Measurements from ENCODE around the gene TEX12. TPM values are rescaled to one million over a fixed set of nuclear protein-coding genes. Genes with fewer than 3 reads are reported as not detected.
"Not testable (repeated sequence)": the region's sequence is repeated elsewhere in the genome, so short reads cannot be mapped to it uniquely, and the experiment has no call there.

The TEX12 gene
- total RNA-seq, 4 donors from 2014 or later: 1.3 to 1.7 TPM; not detected in 2

GRCh38 chr11:112196519-112197087 lies 29.4 kb downstream of the TEX12 start:
- Histone ChIP-seq H3K36me3 (no peaks in the 10 kb centered on the region), H3K27ac (no peak overlapping the region), H3K4me3 (no peak overlapping the region), H3K9me3 (no peaks in the 10 kb centered on the region), H3K27me3 (no peaks in the 10 kb centered on the region), H3K4me1 (no peaks in the 10 kb centered on the region)
- intact Hi-C loops (cut with DNase I; ENCODE audit: low total_unique reads): no loop called here
- TF ChIP-seq, protein P1, sequence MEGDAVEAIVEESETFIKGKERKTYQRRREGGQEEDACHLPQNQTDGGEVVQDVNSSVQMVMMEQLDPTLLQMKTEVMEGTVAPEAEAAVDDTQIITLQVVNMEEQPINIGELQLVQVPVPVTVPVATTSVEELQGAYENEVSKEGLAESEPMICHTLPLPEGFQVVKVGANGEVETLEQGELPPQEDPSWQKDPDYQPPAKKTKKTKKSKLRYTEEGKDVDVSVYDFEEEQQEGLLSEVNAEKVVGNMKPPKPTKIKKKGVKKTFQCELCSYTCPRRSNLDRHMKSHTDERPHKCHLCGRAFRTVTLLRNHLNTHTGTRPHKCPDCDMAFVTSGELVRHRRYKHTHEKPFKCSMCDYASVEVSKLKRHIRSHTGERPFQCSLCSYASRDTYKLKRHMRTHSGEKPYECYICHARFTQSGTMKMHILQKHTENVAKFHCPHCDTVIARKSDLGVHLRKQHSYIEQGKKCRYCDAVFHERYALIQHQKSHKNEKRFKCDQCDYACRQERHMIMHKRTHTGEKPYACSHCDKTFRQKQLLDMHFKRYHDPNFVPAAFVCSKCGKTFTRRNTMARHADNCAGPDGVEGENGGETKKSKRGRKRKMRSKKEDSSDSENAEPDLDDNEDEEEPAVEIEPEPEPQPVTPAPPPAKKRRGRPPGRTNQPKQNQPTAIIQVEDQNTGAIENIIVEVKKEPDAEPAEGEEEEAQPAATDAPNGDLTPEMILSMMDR (IDR thresholded peaks at IDR 0.05): no peak
- no peak for TF ChIP-seq POLR2A (IDR thresholded peaks at IDR 0.05)
- no peak for DNase-seq

- H3K36me3 ChIP-seq; H3K4me1 ChIP-seq; H3K27me3 ChIP-seq; H3K27ac ChIP-seq; H3K9me3 ChIP-seq; intact Hi-C loops (cut with DNase I; ENCODE audit: low total_unique reads); DNase-seq; H3K4me3 ChIP-seq: not testable (repeated sequence)
Observed at GRCh38 chr11:112199101-112199500, 31.9 kb downstream of the TEX12 start.

DNA sequence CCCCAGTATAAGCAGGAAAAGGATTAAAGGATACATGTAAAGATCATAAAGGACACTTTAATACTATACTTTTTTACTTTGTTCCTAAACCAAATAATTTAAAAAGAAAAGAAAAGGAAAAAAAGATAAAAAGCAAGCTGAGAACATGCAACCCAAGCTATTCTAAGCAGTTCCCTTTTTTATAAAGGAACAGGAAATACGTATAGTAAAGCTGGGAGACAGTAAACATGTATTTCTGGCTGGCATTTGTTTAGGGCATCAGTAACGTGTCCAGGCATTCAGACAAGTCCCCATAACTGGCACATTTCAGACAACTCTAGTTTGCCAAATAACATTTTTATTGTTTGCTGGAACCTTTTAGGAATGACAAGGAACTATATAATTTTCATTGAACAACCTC lies 33.1 kb downstream of the TEX12 start:
- intact Hi-C loops (cut with DNase I; ENCODE audit: low total_unique reads): no loop called here
- no peak for DNase-seq
- Histone ChIP-seq H3K27me3 (no peaks in the 10 kb centered on the region), H3K9me3 (no peaks in the 10 kb centered on the region), H3K4me1 (no peaks in the 10 kb centered on the region), H3K36me3 (no peaks in the 10 kb centered on the region), H3K4me3 (no peak overlapping the region), H3K27ac (no peak overlapping the region)
- TF ChIP-seq, protein P1 (IDR thresholded peaks at IDR 0.05): no peak
- no peak for TF ChIP-seq POLR2A (IDR thresholded peaks at IDR 0.05)

GRCh38 chr11:112206071-112206470 lies 38.9 kb downstream of the TEX12 start:
- TF ChIP-seq POLR2A (IDR thresholded peaks at IDR 0.05): no peak
- TF ChIP-seq, protein P1 (IDR thresholded peaks at IDR 0.05): no peak
- no peak for DNase-seq
- H3K4me3 ChIP-seq: no peak overlapping the region
- no peaks in the 10 kb centered on the region for H3K9me3 ChIP-seq
- H3K36me3 ChIP-seq: no peaks in the 10 kb centered on the region
- no peaks in the 10 kb centered on the region for H3K4me1 ChIP-seq
- intact Hi-C loops (cut with DNase I; ENCODE audit: low total_unique reads): no loop called here
- H3K27ac ChIP-seq: no peak overlapping the region
- no peaks in the 10 kb centered on the region for H3K27me3 ChIP-seq

GRCh38 chr11:112210890-112211289 lies 43.7 kb downstream of the TEX12 start:
- Histone ChIP-seq H3K4me3 (no peak overlapping the region), H3K36me3 (no peaks in the 10 kb centered on the region), H3K27ac (no peak overlapping the region), H3K27me3 (no peaks in the 10 kb centered on the region), H3K4me1 (no peaks in the 10 kb centered on the region), H3K9me3 (no peaks in the 10 kb centered on the region)
- DNase-seq: no peak
- TF ChIP-seq POLR2A (IDR thresholded peaks at IDR 0.05): no peak
- TF ChIP-seq, protein P1 (IDR thresholded peaks at IDR 0.05): no peak
- intact Hi-C loops (cut with DNase I; ENCODE audit: low total_unique reads): no loop called here

- Histone ChIP-seq H3K4me3 (no peak overlapping the region), H3K9me3 (no peaks in the 10 kb centered on the region), H3K36me3 (no peaks in the 10 kb centered on the region), H3K27me3 (no peaks in the 10 kb centered on the region), H3K27ac (no peak overlapping the region), H3K4me1 (no peaks in the 10 kb centered on the region)
- TF ChIP-seq POLR2A (IDR thresholded peaks at IDR 0.05): no peak
- TF ChIP-seq, protein P1 (IDR thresholded peaks at IDR 0.05): no peak
- DNase-seq: no peak
- intact Hi-C loops (cut with DNase I; ENCODE audit: low total_unique reads): no loop called here
Observed at GRCh38 chr11:112211536-112211935, 44.4 kb downstream of the TEX12 start.

All from uterus (tissue), 4 donors.